GM23338 (cell line): ENCODE data around the gene ZNRF2. TPM values are rescaled to one million over a fixed set of nuclear protein-coding genes. Genes with fewer than 3 reads are reported as not detected.

Source experiments
- ATAC-seq: fragments of 200-7000 bp; cut with Tn5 transposase; 3 replicates; pipeline ENCODE4 v1.9.1; 2020
- DNase-seq: peaks from one replicate; pipeline ENCODE4 v3.0.0-alpha.2; 2015; ENCODE audit warnings: low spot score
- H2AFZ ChIP-seq: fragments of 200-600 bp; sonication (generic); 2 replicates; pipeline ENCODE4 v1.8.0; 2016; ENCODE audit warnings: antibody characterized with exemption, mild to moderate bottlenecking, moderate library complexity
- H3F3A ChIP-seq: fragments of 200-600 bp; sonication (generic); replicated peaks from 2 replicates; pipeline ENCODE4 v1.8.0; 2017; ENCODE audit warnings: antibody characterized with exemption, mixed run types, low read depth
- H3K27ac ChIP-seq: fragments of 200-600 bp; sonication (generic); 2 replicates; pipeline ENCODE4 v1.6.1; 2016; ENCODE audit warnings: low read depth
- H3K27me3 ChIP-seq: fragments of 200-600 bp; sonication (generic); 2 replicates; pipeline ENCODE4 v1.8.0; 2016; ENCODE audit warnings: mild to moderate bottlenecking, mixed run types, moderate library complexity; ENCODE audit not compliant: insufficient read depth
- H3K36me3 ChIP-seq: fragments of 200-600 bp; sonication (generic); 2 replicates; pipeline ENCODE4 v1.8.0; 2016; ENCODE audit warnings: mild to moderate bottlenecking; ENCODE audit not compliant: insufficient read depth
- H3K4me1 ChIP-seq: fragments of 200-600 bp; sonication (generic); 2 replicates; pipeline ENCODE4 v1.8.0; 2016; ENCODE audit warnings: mild to moderate bottlenecking, moderate library complexity; ENCODE audit not compliant: insufficient read depth
- H3K4me2 ChIP-seq: fragments of 200-600 bp; sonication (generic); 2 replicates; pipeline ENCODE4 v1.7.1; 2017; ENCODE audit warnings: mixed run types
- H3K4me3 ChIP-seq: fragments of 200-600 bp; sonication (generic); 2 replicates; pipeline ENCODE4 v1.6.1; 2016; ENCODE audit warnings: mixed run types
- H3K79me2 ChIP-seq: fragments of 200-600 bp; sonication (generic); replicated peaks from 2 replicates; pipeline ENCODE4 v1.8.0; 2017; ENCODE audit warnings: mild to moderate bottlenecking; ENCODE audit not compliant: insufficient read depth
- H3K9me2 ChIP-seq: fragments of 200-600 bp; sonication (generic); 2 replicates; pipeline ENCODE4 v1.8.0; 2017; ENCODE audit not compliant: insufficient read depth
- H4K20me1 ChIP-seq: fragments of 200-600 bp; sonication (generic); replicated peaks from 2 replicates; pipeline ENCODE4 v1.8.0; 2017; ENCODE audit warnings: mild to moderate bottlenecking; ENCODE audit not compliant: insufficient read depth
- H3K27ac Mint-ChIP-seq: 2 replicates; pipeline ENCODE4 v1.8.0; 2020; ENCODE audit warnings: inconsistent platforms, mild to moderate bottlenecking, moderate library complexity, mixed read lengths
- H3K27me3 Mint-ChIP-seq: 3 replicates; pipeline ENCODE4 v1.8.0; 2022; ENCODE audit warnings: low read depth, mild to moderate bottlenecking, moderate library complexity, mixed read lengths, inconsistent platforms; ENCODE audit not compliant: insufficient read depth, poor library complexity
- H3K36me3 Mint-ChIP-seq: 3 replicates; pipeline ENCODE4 v1.8.0; 2021; ENCODE audit warnings: low read depth, mild to moderate bottlenecking, inconsistent platforms, moderate library complexity, mixed read lengths
- H3K4me1 Mint-ChIP-seq: 3 replicates; pipeline ENCODE4 v1.8.0; 2020; ENCODE audit warnings: mild to moderate bottlenecking, inconsistent platforms, mixed read lengths
- H3K4me3 Mint-ChIP-seq: 3 replicates; pipeline ENCODE4 v1.8.0; 2021; ENCODE audit warnings: moderate library complexity, mild to moderate bottlenecking, inconsistent platforms, mixed read lengths
- H3K9me3 Mint-ChIP-seq: 3 replicates; pipeline ENCODE4 v1.8.0; 2020; ENCODE audit warnings: moderate library complexity, mild to moderate bottlenecking, inconsistent platforms, mixed read lengths
- CREB1 ChIP-seq: fragments of 250-450 bp; sonication (Bioruptor Pico); IDR thresholded peaks from 2 replicates; pipeline ENCODE4 v1.5.0; 2020; ENCODE audit warnings: low read depth, mild to moderate bottlenecking, moderate library complexity
- EZH2phosphoT487 ChIP-seq: fragments of 200-600 bp; sonication (generic); IDR thresholded peaks from one replicate; pipeline ENCODE4 v1.8.1; 2018; ENCODE audit warnings: antibody characterized with exemption; ENCODE audit not compliant: unreplicated experiment
- JUNB ChIP-seq: IDR thresholded peaks from one replicate; pipeline ENCODE4 v1.6.1; 2016; ENCODE audit warnings: antibody characterized with exemption; ENCODE audit not compliant: unreplicated experiment
- NANOG ChIP-seq: IDR thresholded peaks from 2 replicates; pipeline ENCODE4 v1.6.1; 2016; ENCODE audit warnings: antibody characterized with exemption, borderline replicate concordance
- STAT1 ChIP-seq: IDR thresholded peaks from one replicate; pipeline ENCODE4 v1.6.1; 2016; ENCODE audit warnings: antibody characterized with exemption; ENCODE audit not compliant: unreplicated experiment
- ZNF114 ChIP-seq: fragments of 250-450 bp; sonication (Bioruptor Pico); IDR thresholded peaks from 2 replicates; pipeline ENCODE4 v1.5.0; 2020; ENCODE audit warnings: mild to moderate bottlenecking, moderate library complexity
- ZNF331 ChIP-seq: fragments of 250-450 bp; sonication (Bioruptor Pico); IDR thresholded peaks from 2 replicates; pipeline ENCODE4 v1.5.0; 2020; ENCODE audit warnings: low read depth, mild to moderate bottlenecking, moderate library complexity
- polyA plus RNA-seq: library from polyadenylated mRNA; unstranded; fragments of >200 nt; fragmentation: Nextera tagmentation; extraction: Ambion mirVana; gene quantifications from 2 replicates; pipeline ENCODE4 v1.2.1, GENCODE V29; 2016
- total RNA-seq: library from RNA; depleted of rRNA; stranded (reverse); fragments of >200 nt; shearing (Covaris generic); gene quantifications from 2 replicates; pipeline ENCODE4 v1.2.3, GENCODE V29; 2014
- TF ChIP-seq, protein P1 (sequence below), 2 experiments: fragments of 200-600 bp in 1 of 2; sonication (generic) in 1 of 2; conservative IDR thresholded peaks; 2 replicates each; pipeline versions ENCODE4 v1.5.1 to v1.6.1; 2016 to 2017; ENCODE audit warnings: antibody characterized with exemption in 2 of 2, low read depth in 2 of 2, mild to moderate bottlenecking in 2 of 2, moderate library complexity in 1 of 2
- TF ChIP-seq, protein P2 (sequence below): fragments of 250-450 bp; sonication (Bioruptor Pico); IDR thresholded peaks from 2 replicates; pipeline ENCODE4 v1.5.0; 2020; ENCODE audit warnings: mild to moderate bottlenecking, moderate library complexity

ZNRF2 gene
- total and polyA plus RNA-seq, 2 experiments from 2014 or later = 6.0 to 34.7 TPM

DNA sequence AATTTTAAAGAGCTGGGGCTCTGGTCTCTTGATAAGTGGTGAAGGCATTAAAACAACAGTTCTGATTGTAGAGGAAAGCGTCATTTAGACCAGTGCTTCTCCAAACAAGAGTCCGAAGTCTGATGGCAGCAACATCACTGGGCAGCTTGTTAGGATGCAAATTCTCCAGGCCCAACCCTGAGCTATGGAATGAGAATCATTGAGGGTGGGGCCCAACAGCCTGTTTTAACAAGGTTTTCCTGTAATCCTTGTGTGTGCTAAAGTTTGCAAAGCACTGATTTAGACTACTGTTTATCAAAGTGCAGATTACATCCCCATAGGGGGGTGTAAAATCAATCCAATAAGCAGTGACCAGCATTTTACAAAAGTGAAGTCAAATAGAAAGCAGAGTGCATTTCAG lies 2.6 kb upstream of the ZNRF2 start (continued):
- TF ChIP-seq, protein P1, sequence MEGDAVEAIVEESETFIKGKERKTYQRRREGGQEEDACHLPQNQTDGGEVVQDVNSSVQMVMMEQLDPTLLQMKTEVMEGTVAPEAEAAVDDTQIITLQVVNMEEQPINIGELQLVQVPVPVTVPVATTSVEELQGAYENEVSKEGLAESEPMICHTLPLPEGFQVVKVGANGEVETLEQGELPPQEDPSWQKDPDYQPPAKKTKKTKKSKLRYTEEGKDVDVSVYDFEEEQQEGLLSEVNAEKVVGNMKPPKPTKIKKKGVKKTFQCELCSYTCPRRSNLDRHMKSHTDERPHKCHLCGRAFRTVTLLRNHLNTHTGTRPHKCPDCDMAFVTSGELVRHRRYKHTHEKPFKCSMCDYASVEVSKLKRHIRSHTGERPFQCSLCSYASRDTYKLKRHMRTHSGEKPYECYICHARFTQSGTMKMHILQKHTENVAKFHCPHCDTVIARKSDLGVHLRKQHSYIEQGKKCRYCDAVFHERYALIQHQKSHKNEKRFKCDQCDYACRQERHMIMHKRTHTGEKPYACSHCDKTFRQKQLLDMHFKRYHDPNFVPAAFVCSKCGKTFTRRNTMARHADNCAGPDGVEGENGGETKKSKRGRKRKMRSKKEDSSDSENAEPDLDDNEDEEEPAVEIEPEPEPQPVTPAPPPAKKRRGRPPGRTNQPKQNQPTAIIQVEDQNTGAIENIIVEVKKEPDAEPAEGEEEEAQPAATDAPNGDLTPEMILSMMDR (conservative IDR thresholded peaks at IDR 0.05; ENCODE audit: low read depth in 2 of 2) = no peak
- TF ChIP-seq CREB1 (no peak), ZNF331 (CRISPR knock-in tag) (no peak)

DNA sequence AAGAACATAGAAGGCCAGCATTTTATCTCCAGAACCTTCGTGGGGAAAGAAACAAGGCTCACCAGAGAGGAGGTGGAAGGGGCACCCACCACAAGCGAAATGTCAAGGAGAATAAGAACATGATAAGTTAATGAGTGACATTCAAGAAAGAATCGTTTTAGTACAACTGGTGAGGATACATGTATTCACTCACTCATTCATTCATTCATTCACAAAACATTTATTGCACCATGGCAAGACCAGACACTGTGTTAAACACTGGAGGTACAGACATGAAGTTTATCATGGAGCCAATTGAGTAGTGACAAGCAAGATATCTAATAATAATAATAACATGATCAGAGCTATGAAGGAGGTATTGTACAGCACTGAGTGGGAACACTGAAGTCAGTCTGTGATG lies 1.7 kb upstream of the ZNRF2 start:
- Mint-ChIP-seq H3K4me1 (peaks cover 31% of the 10 kb centered on the region), H3K27me3 (peaks cover 3% of the 10 kb centered on the region), H3K27ac (no peak overlapping the region), H3K4me3 (no peak overlapping the region), H3K9me3 (no peaks in the 10 kb centered on the region), H3K36me3 (no peaks in the 10 kb centered on the region; the same call in 2 of the 3 replicates)
- H3K27me3 ChIP-seq = no peaks in the 10 kb centered on the region
- TF ChIP-seq JUNB = no peak
- TF ChIP-seq CREB1 = no peak
- TF ChIP-seq NANOG = no peak
- no peak for TF ChIP-seq ZNF331 (CRISPR knock-in tag)
- ATAC-seq (no peak), DNase-seq (no peak)
- H3K36me3 ChIP-seq = no peaks in the 10 kb centered on the region
- peaks cover 2% of the 10 kb centered on the region for H4K20me1 ChIP-seq
- no peak overlapping the region for H3K4me2 ChIP-seq
- no peaks in the 10 kb centered on the region; the same call in 1 of the 2 replicates for H3F3A ChIP-seq
- H3K4me1 ChIP-seq = peaks cover 16% of the 10 kb centered on the region
- H3K79me2 ChIP-seq = peaks cover 18% of the 10 kb centered on the region
- H3K4me3 ChIP-seq = no peak overlapping the region
- H2AFZ ChIP-seq = no peak overlapping the region
- H3K9me2 ChIP-seq = no peaks in the 10 kb centered on the region
- H3K27ac ChIP-seq = no peak overlapping the region

DNA sequence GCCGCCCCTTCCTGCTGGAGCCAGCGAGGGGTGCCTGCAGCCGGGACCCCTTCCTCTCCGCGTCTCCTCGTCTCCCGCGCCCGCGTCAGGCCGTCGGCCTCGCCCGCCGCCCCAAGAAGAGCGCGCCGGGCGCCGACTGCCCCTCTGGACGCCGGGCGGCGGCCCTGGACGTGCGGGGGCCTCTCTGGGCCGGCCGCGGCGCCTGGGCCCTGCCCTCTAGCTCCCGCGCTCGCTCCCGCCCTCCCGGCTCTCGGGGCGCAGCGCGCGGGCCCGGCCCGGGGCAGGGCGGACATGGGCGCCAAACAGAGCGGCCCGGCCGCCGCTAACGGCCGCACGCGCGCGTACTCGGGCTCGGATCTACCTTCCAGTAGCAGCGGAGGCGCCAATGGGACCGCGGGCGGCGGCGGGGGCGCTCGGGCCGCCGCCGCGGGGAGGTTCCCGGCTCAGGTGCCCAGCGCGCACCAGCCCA lies 704 bp downstream of the ZNRF2 start:
- peak overlapping the region; percentile 65; the same call in 1 of the 2 replicates for H3K27ac ChIP-seq
- H3K4me3 ChIP-seq = peak overlapping the region; percentile 75
- H3K79me2 ChIP-seq = peaks cover 41% of the 10 kb centered on the region
- Mint-ChIP-seq H3K9me3 (no peaks in the 10 kb centered on the region), H3K4me1 (peaks cover 45% of the 10 kb centered on the region), H3K27ac (no peak overlapping the region), H3K4me3 (peak overlapping the region; percentile 75; the same call in 2 of the 3 replicates), H3K36me3 (no peaks in the 10 kb centered on the region; the same call in 2 of the 3 replicates), H3K27me3 (peaks cover 3% of the 10 kb centered on the region)
- peaks cover 34% of the 10 kb centered on the region for H3K4me1 ChIP-seq
- DNase-seq (peak; percentile 46), ATAC-seq (peak; percentile 18)
- no peak overlapping the region for H2AFZ ChIP-seq
- no peaks in the 10 kb centered on the region for H3K9me2 ChIP-seq
- H3K36me3 ChIP-seq = no peaks in the 10 kb centered on the region
- peak overlapping the region; percentile 68; the same call in 1 of the 2 replicates for H3K4me2 ChIP-seq
- H3K27me3 ChIP-seq = no peaks in the 10 kb centered on the region
- H3F3A ChIP-seq = no peaks in the 10 kb centered on the region; the same call in 1 of the 2 replicates
- peaks cover 14% of the 10 kb centered on the region for H4K20me1 ChIP-seq
- TF ChIP-seq STAT1 (no peak), ZNF114 (no peak), EZH2phosphoT487 (no peak)
- TF ChIP-seq, protein P2, sequence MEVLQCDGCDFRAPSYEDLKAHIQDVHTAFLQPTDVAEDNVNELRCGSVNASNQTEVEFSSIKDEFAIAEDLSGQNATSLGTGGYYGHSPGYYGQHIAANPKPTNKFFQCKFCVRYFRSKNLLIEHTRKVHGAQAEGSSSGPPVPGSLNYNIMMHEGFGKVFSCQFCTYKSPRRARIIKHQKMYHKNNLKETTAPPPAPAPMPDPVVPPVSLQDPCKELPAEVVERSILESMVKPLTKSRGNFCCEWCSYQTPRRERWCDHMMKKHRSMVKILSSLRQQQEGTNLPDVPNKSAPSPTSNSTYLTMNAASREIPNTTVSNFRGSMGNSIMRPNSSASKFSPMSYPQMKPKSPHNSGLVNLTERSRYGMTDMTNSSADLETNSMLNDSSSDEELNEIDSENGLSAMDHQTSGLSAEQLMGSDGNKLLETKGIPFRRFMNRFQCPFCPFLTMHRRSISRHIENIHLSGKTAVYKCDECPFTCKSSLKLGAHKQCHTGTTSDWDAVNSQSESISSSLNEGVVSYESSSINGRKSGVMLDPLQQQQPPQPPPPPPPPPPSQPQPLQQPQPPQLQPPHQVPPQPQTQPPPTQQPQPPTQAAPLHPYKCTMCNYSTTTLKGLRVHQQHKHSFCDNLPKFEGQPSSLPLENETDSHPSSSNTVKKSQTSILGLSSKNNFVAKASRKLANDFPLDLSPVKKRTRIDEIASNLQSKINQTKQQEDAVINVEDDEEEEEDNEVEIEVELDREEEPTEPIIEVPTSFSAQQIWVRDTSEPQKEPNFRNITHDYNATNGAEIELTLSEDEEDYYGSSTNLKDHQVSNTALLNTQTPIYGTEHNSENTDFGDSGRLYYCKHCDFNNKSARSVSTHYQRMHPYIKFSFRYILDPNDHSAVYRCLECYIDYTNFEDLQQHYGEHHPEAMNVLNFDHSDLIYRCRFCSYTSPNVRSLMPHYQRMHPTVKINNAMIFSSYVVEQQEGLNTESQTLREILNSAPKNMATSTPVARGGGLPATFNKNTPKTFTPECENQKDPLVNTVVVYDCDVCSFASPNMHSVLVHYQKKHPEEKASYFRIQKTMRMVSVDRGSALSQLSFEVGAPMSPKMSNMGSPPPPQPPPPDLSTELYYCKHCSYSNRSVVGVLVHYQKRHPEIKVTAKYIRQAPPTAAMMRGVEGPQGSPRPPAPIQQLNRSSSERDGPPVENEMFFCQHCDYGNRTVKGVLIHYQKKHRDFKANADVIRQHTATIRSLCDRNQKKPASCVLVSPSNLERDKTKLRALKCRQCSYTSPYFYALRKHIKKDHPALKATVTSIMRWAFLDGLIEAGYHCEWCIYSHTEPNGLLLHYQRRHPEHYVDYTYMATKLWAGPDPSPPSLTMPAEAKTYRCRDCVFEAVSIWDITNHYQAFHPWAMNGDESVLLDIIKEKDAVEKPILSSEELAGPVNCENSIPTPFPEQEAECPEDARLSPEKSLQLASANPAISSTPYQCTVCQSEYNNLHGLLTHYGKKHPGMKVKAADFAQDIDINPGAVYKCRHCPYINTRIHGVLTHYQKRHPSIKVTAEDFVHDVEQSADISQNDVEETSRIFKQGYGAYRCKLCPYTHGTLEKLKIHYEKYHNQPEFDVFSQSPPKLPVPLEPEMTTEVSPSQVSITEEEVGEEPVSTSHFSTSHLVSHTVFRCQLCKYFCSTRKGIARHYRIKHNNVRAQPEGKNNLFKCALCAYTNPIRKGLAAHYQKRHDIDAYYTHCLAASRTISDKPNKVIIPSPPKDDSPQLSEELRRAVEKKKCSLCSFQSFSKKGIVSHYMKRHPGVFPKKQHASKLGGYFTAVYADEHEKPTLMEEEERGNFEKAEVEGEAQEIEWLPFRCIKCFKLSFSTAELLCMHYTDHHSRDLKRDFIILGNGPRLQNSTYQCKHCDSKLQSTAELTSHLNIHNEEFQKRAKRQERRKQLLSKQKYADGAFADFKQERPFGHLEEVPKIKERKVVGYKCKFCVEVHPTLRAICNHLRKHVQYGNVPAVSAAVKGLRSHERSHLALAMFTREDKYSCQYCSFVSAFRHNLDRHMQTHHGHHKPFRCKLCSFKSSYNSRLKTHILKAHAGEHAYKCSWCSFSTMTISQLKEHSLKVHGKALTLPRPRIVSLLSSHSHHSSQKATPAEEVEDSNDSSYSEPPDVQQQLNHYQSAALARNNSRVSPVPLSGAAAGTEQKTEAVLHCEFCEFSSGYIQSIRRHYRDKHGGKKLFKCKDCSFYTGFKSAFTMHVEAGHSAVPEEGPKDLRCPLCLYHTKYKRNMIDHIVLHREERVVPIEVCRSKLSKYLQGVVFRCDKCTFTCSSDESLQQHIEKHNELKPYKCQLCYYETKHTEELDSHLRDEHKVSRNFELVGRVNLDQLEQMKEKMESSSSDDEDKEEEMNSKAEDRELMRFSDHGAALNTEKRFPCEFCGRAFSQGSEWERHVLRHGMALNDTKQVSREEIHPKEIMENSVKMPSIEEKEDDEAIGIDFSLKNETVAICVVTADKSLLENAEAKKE (CRISPR knock-in tag) = no peak
- TF ChIP-seq, protein P1 (conservative IDR thresholded peaks at IDR 0.05; ENCODE audit: low read depth in 2 of 2) = no peak
